PC-3 (cell line): ENCODE results near the gene PALS2. TPM values are rescaled to one million over a fixed set of nuclear protein-coding genes. Genes with fewer than 3 reads are reported as not detected.

Experiments used
- ATAC-seq: fragments of 200-7000 bp; cut with Tn5 transposase; 2 replicates; pipeline ENCODE4 v1.9.1; 2020; ENCODE audit warnings: mild to moderate bottlenecking, moderate library complexity
- BruUV-seq: library from RNA; stranded (reverse); fragments of 400-500 nt; replicated peaks from 2 replicates; lab custom pipeline; 2021; lab: Mats Ljungman, UMichigan
- CTCF ChIA-PET: fragments of 300-600 bp; sonication (Branson Sonifier 250); formaldehyde crosslinking; loops from one replicate; lab custom pipeline; 2022; ENCODE audit warnings: antibody characterized with exemption; lab: Charles Lee
- POLR2A ChIA-PET: fragments of 300-600 bp; sonication (Branson Sonifier 250); formaldehyde crosslinking; loops from one replicate; lab custom pipeline; 2022; ENCODE audit warnings: antibody characterized with exemption; ENCODE audit not compliant: unreplicated experiment; lab: Charles Lee
- DNase-seq: peaks from one replicate; pipeline ENCODE4 v3.0.0-alpha.2; 2015
- H2AFZ ChIP-seq: fragments of 300-600 bp; sonication (generic); 2 replicates; pipeline ENCODE4 v1.6.0; 2016; ENCODE audit warnings: antibody characterized with exemption, low read length
- H3F3A ChIP-seq: fragments of 300-600 bp; sonication (generic); one replicate; pipeline ENCODE4 v1.6.0; 2017; ENCODE audit warnings: antibody characterized with exemption, low read length, control low read depth, mild to moderate bottlenecking; ENCODE audit not compliant: unreplicated experiment
- H3K27ac ChIP-seq: fragments of 300-600 bp; sonication (generic); 2 replicates; pipeline ENCODE4 v1.5.1; 2016; ENCODE audit warnings: mild to moderate bottlenecking, low read length
- H3K27me3 ChIP-seq: fragments of 300-600 bp; sonication (generic); 2 replicates; pipeline ENCODE4 v1.6.1; 2016; ENCODE audit warnings: low read length, mixed read lengths
- H3K36me3 ChIP-seq: fragments of 300-600 bp; sonication (generic); 2 replicates; pipeline ENCODE4 v1.6.1; 2016; ENCODE audit warnings: low read depth, mixed run types, low read length, mixed read lengths
- H3K4me1 ChIP-seq: fragments of 300-600 bp; sonication (generic); 2 replicates; pipeline ENCODE4 v1.5.1; 2016; ENCODE audit warnings: low read length; ENCODE audit not compliant: insufficient read depth
- H3K4me2 ChIP-seq: fragments of 300-600 bp; sonication (generic); 2 replicates; pipeline ENCODE4 v1.6.0; 2016; ENCODE audit warnings: low read length
- H3K4me3 ChIP-seq: fragments of 300-600 bp; sonication (generic); 2 replicates; pipeline ENCODE4 v1.5.1; 2016; ENCODE audit warnings: mild to moderate bottlenecking, low read length, mixed read lengths
- H3K79me2 ChIP-seq: fragments of 300-600 bp; sonication (generic); 2 replicates; pipeline ENCODE4 v1.6.1; 2017; ENCODE audit warnings: low read length, mixed read lengths
- H3K9ac ChIP-seq: fragments of 300-600 bp; sonication (generic); 2 replicates; pipeline ENCODE4 v1.6.0; 2016; ENCODE audit warnings: mild to moderate bottlenecking, low read length
- H3K9me2 ChIP-seq: fragments of 300-600 bp; sonication (generic); replicated peaks from 2 replicates; pipeline ENCODE4 v1.6.1; 2016; ENCODE audit warnings: mixed run types, low read length, mixed read lengths
- H3K9me3 ChIP-seq: fragments of 300-600 bp; sonication (generic); 2 replicates; pipeline ENCODE4 v1.6.1; 2016; ENCODE audit warnings: low read length, mixed read lengths
- H4K20me1 ChIP-seq: fragments of 300-600 bp; sonication (generic); 2 replicates; pipeline ENCODE4 v1.6.1; 2016; ENCODE audit warnings: low read length, mixed read lengths
- EZH2 ChIP-seq: fragments of 300-600 bp; sonication (generic); IDR thresholded peaks from one replicate; pipeline ENCODE4 v1.6.1; 2017; ENCODE audit warnings: antibody characterized with exemption, mild to moderate bottlenecking, low read length; ENCODE audit not compliant: unreplicated experiment
- EZH2phosphoT487 ChIP-seq: fragments of 300-600 bp; sonication (generic); IDR thresholded peaks from 2 replicates; pipeline ENCODE4 v1.6.1; 2018; ENCODE audit warnings: mild to moderate bottlenecking, antibody characterized with exemption, low read length, borderline replicate concordance
- intact Hi-C: fragments of 100-400 bp; cut with micrococcal nuclease; formaldehyde crosslinking; loops from 2 replicates; pipeline ENCODE4 v1.9.0; 2023
- total RNA-seq: library from RNA; depleted of rRNA; stranded (reverse); fragments of >200 nt; gene quantifications from 2 replicates; pipeline ENCODE4 v1.2.3, GENCODE V29; 2014
- TF ChIP-seq, protein P1 (sequence below): fragments of 300-600 bp; sonication (generic); conservative IDR thresholded peaks from 2 replicates; pipeline ENCODE4 v1.5.1; 2017; ENCODE audit warnings: antibody characterized with exemption, low read depth, mild to moderate bottlenecking, low read length

Gene PALS2
- total RNA-seq, 1 experiment from 2014 or later = 10.8 TPM

DNA sequence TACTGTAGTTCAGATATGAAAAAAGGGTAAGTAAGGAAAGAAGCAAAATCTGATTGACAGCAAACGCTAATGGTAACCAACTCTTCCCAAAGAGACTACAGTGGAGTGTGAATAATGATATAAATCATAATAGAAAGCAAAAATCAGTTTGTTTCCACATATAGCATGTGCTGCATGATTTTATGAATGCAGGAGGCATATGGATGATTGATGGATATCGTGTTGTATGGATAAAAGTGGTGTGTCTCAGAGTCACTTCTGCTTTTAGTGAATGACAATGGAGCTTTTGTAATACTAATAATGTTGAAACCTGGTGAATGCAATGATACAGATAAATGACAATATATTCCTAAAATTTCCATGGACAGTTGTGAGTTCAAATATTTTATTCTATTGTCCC, 36.6 kb upstream of the PALS2 start:
- no peaks in the 10 kb centered on the region for H3F3A ChIP-seq
- H3K27ac ChIP-seq = no peak overlapping the region
- no peaks in the 10 kb centered on the region for H3K9me3 ChIP-seq
- ChIA-PET POLR2A (no interaction called here), CTCF (no interaction called here)
- no peak for ATAC-seq
- TF ChIP-seq, protein P1, sequence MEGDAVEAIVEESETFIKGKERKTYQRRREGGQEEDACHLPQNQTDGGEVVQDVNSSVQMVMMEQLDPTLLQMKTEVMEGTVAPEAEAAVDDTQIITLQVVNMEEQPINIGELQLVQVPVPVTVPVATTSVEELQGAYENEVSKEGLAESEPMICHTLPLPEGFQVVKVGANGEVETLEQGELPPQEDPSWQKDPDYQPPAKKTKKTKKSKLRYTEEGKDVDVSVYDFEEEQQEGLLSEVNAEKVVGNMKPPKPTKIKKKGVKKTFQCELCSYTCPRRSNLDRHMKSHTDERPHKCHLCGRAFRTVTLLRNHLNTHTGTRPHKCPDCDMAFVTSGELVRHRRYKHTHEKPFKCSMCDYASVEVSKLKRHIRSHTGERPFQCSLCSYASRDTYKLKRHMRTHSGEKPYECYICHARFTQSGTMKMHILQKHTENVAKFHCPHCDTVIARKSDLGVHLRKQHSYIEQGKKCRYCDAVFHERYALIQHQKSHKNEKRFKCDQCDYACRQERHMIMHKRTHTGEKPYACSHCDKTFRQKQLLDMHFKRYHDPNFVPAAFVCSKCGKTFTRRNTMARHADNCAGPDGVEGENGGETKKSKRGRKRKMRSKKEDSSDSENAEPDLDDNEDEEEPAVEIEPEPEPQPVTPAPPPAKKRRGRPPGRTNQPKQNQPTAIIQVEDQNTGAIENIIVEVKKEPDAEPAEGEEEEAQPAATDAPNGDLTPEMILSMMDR = no peak
- no peak for TF ChIP-seq EZH2
- TF ChIP-seq EZH2phosphoT487 = no peak
- intact Hi-C loops = no loop called here
- no peaks in the 10 kb centered on the region for H3K9me2 ChIP-seq
- H3K27me3 ChIP-seq = peaks cover 45% of the 10 kb centered on the region
- H3K4me1 ChIP-seq = no peaks in the 10 kb centered on the region
- no peak overlapping the region for H3K4me3 ChIP-seq
- no peak for DNase-seq
- H3K9ac ChIP-seq = no peak overlapping the region
- H3K36me3 ChIP-seq = no peaks in the 10 kb centered on the region
- H2AFZ ChIP-seq = no peak overlapping the region
- no peaks in the 10 kb centered on the region for H3K79me2 ChIP-seq
- H4K20me1 ChIP-seq = no peaks in the 10 kb centered on the region
- BruUV-seq = no TSS peak
- H3K4me2 ChIP-seq = no peak overlapping the region

DNA sequence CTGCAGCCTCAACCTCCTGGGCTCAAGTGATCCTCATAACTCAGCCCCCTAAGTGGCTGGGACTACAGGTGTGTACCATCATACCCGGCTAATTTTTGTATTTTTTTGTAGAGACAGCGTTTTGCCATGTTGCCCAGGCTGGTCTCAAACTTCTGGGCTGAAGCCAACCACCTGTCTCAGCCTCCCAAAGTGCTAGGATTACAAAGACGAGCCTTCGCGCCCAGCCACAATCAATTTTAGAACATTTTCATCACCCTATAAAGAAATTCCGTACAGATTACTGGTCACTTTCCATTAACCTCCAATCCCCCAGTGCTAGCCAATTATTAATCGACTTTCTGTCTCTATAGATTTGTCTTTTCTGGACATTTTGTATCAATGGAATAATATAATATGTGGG, 32.3 kb upstream of the PALS2 start:
- Histone ChIP-seq H3K4me3 (no peak overlapping the region), H3K9ac (no peak overlapping the region), H3K27me3 (peaks cover 32% of the 10 kb centered on the region), H4K20me1 (no peaks in the 10 kb centered on the region), H3K36me3 (no peaks in the 10 kb centered on the region), H3F3A (no peaks in the 10 kb centered on the region), H3K4me2 (no peak overlapping the region), H3K9me3 (no peaks in the 10 kb centered on the region), H3K79me2 (no peaks in the 10 kb centered on the region), H3K9me2 (no peaks in the 10 kb centered on the region), H3K4me1 (no peaks in the 10 kb centered on the region), H2AFZ (no peak overlapping the region), H3K27ac (no peak overlapping the region)
- intact Hi-C loops = no loop called here
- ChIA-PET CTCF (no interaction called here), POLR2A (no interaction called here)
- no TSS peak for BruUV-seq
- ATAC-seq = no peak
- DNase-seq = no peak
- TF ChIP-seq EZH2 = no peak
- no peak for TF ChIP-seq EZH2phosphoT487
- TF ChIP-seq, protein P1 = no peak

DNA sequence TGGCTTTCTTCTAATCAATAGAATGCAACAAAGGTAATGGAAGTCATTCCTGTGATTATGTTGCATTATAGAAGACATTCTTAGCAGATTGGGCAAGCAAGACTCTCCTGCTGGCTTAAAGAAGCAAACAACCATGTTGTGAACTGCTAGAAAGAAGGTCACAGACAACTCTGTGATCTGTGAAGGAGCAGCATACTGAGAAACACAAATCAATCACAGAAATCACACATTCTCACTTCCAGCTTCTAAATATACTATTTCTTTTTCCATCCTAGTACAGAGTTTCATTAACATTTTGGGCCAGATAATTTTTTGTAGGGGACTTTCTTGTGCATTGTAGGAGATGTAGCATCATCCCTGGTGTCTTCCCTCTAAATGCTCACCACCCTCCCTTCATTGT, 28.0 kb upstream of the PALS2 start:
- TF ChIP-seq EZH2 = no peak
- TF ChIP-seq, protein P1 = no peak
- Histone ChIP-seq H3F3A (no peaks in the 10 kb centered on the region), H3K9ac (no peak overlapping the region), H2AFZ (no peak overlapping the region), H3K9me3 (no peaks in the 10 kb centered on the region), H3K4me1 (no peaks in the 10 kb centered on the region), H3K4me3 (no peak overlapping the region), H3K9me2 (no peaks in the 10 kb centered on the region), H3K36me3 (no peaks in the 10 kb centered on the region), H4K20me1 (no peaks in the 10 kb centered on the region), H3K4me2 (no peak overlapping the region), H3K27me3 (peaks cover 61% of the 10 kb centered on the region), H3K79me2 (no peaks in the 10 kb centered on the region), H3K27ac (no peak overlapping the region)
- ChIA-PET POLR2A (interaction anchor here (0.7 kb wide), 1 partner anchor 47 kb away, joined by 3 read pairs; no protein-coding TSS in a partner anchor), CTCF (no interaction called here)
- BruUV-seq = no TSS peak
- DNase-seq (no peak), ATAC-seq (no peak)
- intact Hi-C loops = no loop called here
